H9 (cell line): ENCODE results near the gene FNDC8. TPM values are rescaled to one million over a fixed set of nuclear protein-coding genes. Genes with fewer than 3 reads are reported as not detected.

Experiments used
- DNase-seq: peaks from one replicate; pipeline ENCODE4 v3.0.0-alpha.2; 2017
- H2AFZ ChIP-seq: one replicate; pipeline ENCODE4 v1.6.1; 2013; ENCODE audit warnings: mild to moderate bottlenecking, low read length, control low read depth, moderate library complexity
- H2AK5ac ChIP-seq: 2 replicates; pipeline ENCODE4 v1.6.1; 2013; ENCODE audit warnings: low read length, control low read depth, mixed read lengths; ENCODE audit not compliant: insufficient read length
- H2BK120ac ChIP-seq: one replicate; pipeline ENCODE4 v1.6.1; 2013; ENCODE audit warnings: low read depth, mild to moderate bottlenecking, low read length, control low read depth, inconsistent platforms; ENCODE audit not compliant: poor library complexity, severe bottlenecking
- H2BK12ac ChIP-seq: 2 replicates; pipeline ENCODE4 v1.6.1; 2013; ENCODE audit warnings: low read length, control low read depth, mixed read lengths, low read depth; ENCODE audit not compliant: insufficient read length
- H2BK15ac ChIP-seq: 2 replicates; pipeline ENCODE4 v1.6.1; 2013; ENCODE audit warnings: low read depth, low read length, control low read depth
- H2BK20ac ChIP-seq: one replicate; pipeline ENCODE4 v1.6.1; 2013; ENCODE audit warnings: low read depth, mild to moderate bottlenecking, low read length, control low read depth, inconsistent platforms; ENCODE audit not compliant: poor library complexity, severe bottlenecking
- H2BK5ac ChIP-seq: 2 replicates; pipeline ENCODE4 v1.6.1; 2013; ENCODE audit warnings: low read length, control low read depth, mixed read lengths; ENCODE audit not compliant: insufficient read length
- H3K14ac ChIP-seq: 2 replicates; pipeline ENCODE4 v1.6.1; 2013; ENCODE audit warnings: low read length, control low read depth; ENCODE audit not compliant: insufficient read depth
- H3K18ac ChIP-seq: 2 replicates; pipeline ENCODE4 v1.6.1; 2013; ENCODE audit warnings: low read depth, mild to moderate bottlenecking, mixed read lengths, low read length, control low read depth; ENCODE audit not compliant: insufficient read length
- H3K23ac ChIP-seq: 2 replicates; pipeline ENCODE4 v1.6.1; 2013; ENCODE audit warnings: low read length, control low read depth, mixed read lengths, low read depth; ENCODE audit not compliant: insufficient read length
- H3K23me2 ChIP-seq: 2 replicates; pipeline ENCODE4 v1.6.1; 2013; ENCODE audit warnings: low read depth, mild to moderate bottlenecking, mixed read lengths, low read length, control low read depth; ENCODE audit not compliant: insufficient read length, poor library complexity, severe bottlenecking
- H3K27ac ChIP-seq: 2 replicates; pipeline ENCODE4 v1.5.1; 2013; ENCODE audit warnings: low read length, control low read depth, mixed read lengths, low read depth; ENCODE audit not compliant: insufficient read length
- H3K27me3 ChIP-seq: 2 replicates; pipeline ENCODE4 v1.6.1; 2013; ENCODE audit warnings: low read length, control low read depth, inconsistent platforms; ENCODE audit not compliant: insufficient read depth
- H3K4ac ChIP-seq: 2 replicates; pipeline ENCODE4 v1.6.1; 2013; ENCODE audit warnings: low read depth, mild to moderate bottlenecking, control low read depth, inconsistent platforms, low read length, moderate library complexity
- H3K4me1 ChIP-seq: 2 replicates; pipeline ENCODE4 v1.6.1; 2013; ENCODE audit warnings: low read length, control low read depth, inconsistent platforms; ENCODE audit not compliant: insufficient read depth
- H3K4me2 ChIP-seq: 2 replicates; pipeline ENCODE4 v1.6.1; 2013; ENCODE audit warnings: low read length, control low read depth, mixed read lengths; ENCODE audit not compliant: insufficient read length, insufficient read depth
- H3K56ac ChIP-seq: 2 replicates; pipeline ENCODE4 v1.6.1; 2013; ENCODE audit warnings: low read depth, mild to moderate bottlenecking, mixed read lengths, low read length, control low read depth; ENCODE audit not compliant: insufficient read length
- H3K79me1 ChIP-seq: 2 replicates; pipeline ENCODE4 v1.6.1; 2013; ENCODE audit warnings: low read depth, mild to moderate bottlenecking, moderate library complexity, low read length, control low read depth, inconsistent platforms; ENCODE audit not compliant: insufficient read depth, poor library complexity, severe bottlenecking
- H3K79me2 ChIP-seq: 2 replicates; pipeline ENCODE4 v1.6.1; 2013; ENCODE audit warnings: low read length, control low read depth, inconsistent platforms; ENCODE audit not compliant: insufficient read depth
- H3K9ac ChIP-seq: 2 replicates; pipeline ENCODE4 v1.6.1; 2013; ENCODE audit warnings: low read length, control low read depth, mixed read lengths; ENCODE audit not compliant: insufficient read length; ENCODE audit errors: extremely low read depth
- H3K9me3 ChIP-seq: one replicate; pipeline ENCODE4 v1.6.1; 2013; ENCODE audit warnings: low read depth, low read length, inconsistent platforms; ENCODE audit not compliant: control insufficient read depth
- H3T11ph ChIP-seq: one replicate; pipeline ENCODE4 v1.6.1; 2013; ENCODE audit warnings: mild to moderate bottlenecking, low read length, control low read depth, inconsistent platforms
- H4K20me1 ChIP-seq: one replicate; pipeline ENCODE4 v1.6.1; 2013; ENCODE audit not compliant: control insufficient read depth, insufficient read length, insufficient read depth
- H4K5ac ChIP-seq: 2 replicates; pipeline ENCODE4 v1.6.1; 2013; ENCODE audit warnings: low read depth, mild to moderate bottlenecking, mixed read lengths, low read length, control low read depth; ENCODE audit not compliant: insufficient read length
- H4K8ac ChIP-seq: replicated peaks from 2 replicates; pipeline ENCODE4 v1.6.1; 2013; ENCODE audit warnings: low read length, control low read depth, mixed read lengths, low read depth; ENCODE audit not compliant: insufficient read length
- H4K91ac ChIP-seq: 2 replicates; pipeline ENCODE4 v1.6.1; 2013; ENCODE audit warnings: low read depth, mild to moderate bottlenecking, moderate library complexity, mixed read lengths, low read length, control low read depth; ENCODE audit not compliant: insufficient read length
- H3K27ac Mint-ChIP-seq, 3 experiments: 2 replicates in 2 of 3; 3 replicates in 1 of 3; pipeline ENCODE4 v1.8.0; 2020 to 2021; ENCODE audit warnings: mixed read lengths in 3 of 3, mild to moderate bottlenecking in 1 of 3, moderate library complexity in 1 of 3
- H3K27me3 Mint-ChIP-seq: 2 replicates; pipeline ENCODE4 v1.8.0; 2021; ENCODE audit warnings: low read depth, mild to moderate bottlenecking, moderate library complexity, mixed read lengths
- H3K36me3 Mint-ChIP-seq, 3 experiments: 2 replicates in 2 of 3; 3 replicates in 1 of 3; pipeline ENCODE4 v1.8.0; 2020 to 2021; ENCODE audit warnings: low read depth in 3 of 3, mixed read lengths in 3 of 3; ENCODE audit not compliant: insufficient read depth in 1 of 3
- H3K4me1 Mint-ChIP-seq, 2 experiments: 2 replicates each; pipeline ENCODE4 v1.8.0; 2020; ENCODE audit warnings: mixed read lengths in 2 of 2
- H3K4me3 Mint-ChIP-seq, 2 experiments: 2 replicates in 1 of 2; 3 replicates in 1 of 2; pipeline ENCODE4 v1.8.0; 2020 to 2021; ENCODE audit warnings: mild to moderate bottlenecking in 2 of 2, mixed read lengths in 2 of 2, moderate library complexity in 1 of 2
- H3K9me3 Mint-ChIP-seq, 2 experiments: 2 replicates in 1 of 2; 3 replicates in 1 of 2; pipeline ENCODE4 v1.8.0; 2020; ENCODE audit warnings: mild to moderate bottlenecking in 2 of 2, mixed read lengths in 2 of 2, moderate library complexity in 1 of 2
- CTCF ChIP-seq: fragments of 200-600 bp; sonication (generic); conservative IDR thresholded peaks from 3 replicates; pipeline ENCODE4 v1.8.0; 2021; ENCODE audit warnings: antibody characterized with exemption, mild to moderate bottlenecking
- WGBS: extraction: QIAGEN DNeasy Blood & Tissue Kit; methylation state at CpG from one replicate; pipeline ENCODE4 v1.1.7; 2013; ENCODE audit warnings: missing lambda C conversion rate, low lambda C conversion rate, mixed read lengths; ENCODE audit not compliant: insufficient read length; ENCODE audit errors: extremely low coverage; 5-methylcytosine and 5-hydroxymethylcytosine counted together
- total RNA-seq: library from RNA; stranded (reverse); gene quantifications from 2 replicates; pipeline ENCODE4 v1.2.1, GENCODE V29; 2021

FNDC8 gene
- total RNA-seq, 1 experiment from 2014 or later, result not detected

GRCh38 chr17:35144840-35145239 lies 23.4 kb downstream of the FNDC8 start:
- no peak overlapping the region for H3K14ac ChIP-seq
- no peaks in the 10 kb centered on the region for H3K9me3 ChIP-seq
- no peak overlapping the region for H2AFZ ChIP-seq
- no peak overlapping the region for H4K91ac ChIP-seq
- no peak overlapping the region for H2BK15ac ChIP-seq
- no peak overlapping the region for H3K23ac ChIP-seq
- no peak overlapping the region for H3K27ac ChIP-seq
- H3K4me1 ChIP-seq, result no peaks in the 10 kb centered on the region
- H3K27me3 ChIP-seq, result no peaks in the 10 kb centered on the region
- no peak overlapping the region for H2BK5ac ChIP-seq
- no peak overlapping the region for H3K18ac ChIP-seq
- H3T11ph ChIP-seq, result no peak overlapping the region
- no peak overlapping the region for H4K8ac ChIP-seq
- no peak overlapping the region for H3K4ac ChIP-seq
- Mint-ChIP-seq H3K4me3 (no peak overlapping the region), H3K9me3 (no peaks in the 10 kb centered on the region; a peak in 1 of 5 replicates), H3K4me1 (peaks cover 10 to 24% of the 10 kb centered on the region in 2 experiments), H3K27me3 (peaks cover 4% of the 10 kb centered on the region), H3K36me3 (peaks cover 0 to 4% (median 2%) of the 10 kb centered on the region in 3 experiments; a peak in 3 of 7 replicates), H3K27ac (no peak overlapping the region)
- peaks cover 11% of the 10 kb centered on the region; the same call in 1 of the 2 replicates for H3K79me2 ChIP-seq
- H2BK12ac ChIP-seq, result no peak overlapping the region
- no peak overlapping the region for H2BK120ac ChIP-seq
- no peak overlapping the region for H4K5ac ChIP-seq
- peaks cover 6% of the 10 kb centered on the region for H3K79me1 ChIP-seq
- no peak overlapping the region for H2AK5ac ChIP-seq
- no peak overlapping the region for H2BK20ac ChIP-seq
- H4K20me1 ChIP-seq, result no peaks in the 10 kb centered on the region
- H3K4me2 ChIP-seq, result no peak overlapping the region
- H3K56ac ChIP-seq, result no peak overlapping the region
- no peak for TF ChIP-seq CTCF
- no peaks in the 10 kb centered on the region for H3K23me2 ChIP-seq
- no peak overlapping the region for H3K9ac ChIP-seq
- no CpG with 5 or more reads among the region's 4 CpGs for WGBS
- DNase-seq, result no peak
